IMR-90 (cell line): ENCODE measurements around the gene LDLRAD4. TPM values are rescaled to one million over a fixed set of nuclear protein-coding genes. Genes with fewer than 3 reads are reported as not detected.

Source experiments
- ATAC-seq: fragments of 200-7000 bp; cut with Tn5 transposase; 2 replicates; pipeline ENCODE4 v1.9.1; 2020; ENCODE audit warnings: low read depth, mild to moderate bottlenecking, moderate library complexity
- BruUV-seq: library from RNA; stranded (reverse); fragments of 400-500 nt; replicated peaks from 2 replicates; lab custom pipeline; 2021; lab: Mats Ljungman, UMichigan
- CTCF ChIA-PET: fragments of 300-600 bp; formaldehyde crosslinking; extraction: SDS; loops from one replicate; lab custom pipeline; 2021; ENCODE audit warnings: antibody characterized with exemption; lab: Yijun Ruan, JAX
- POLR2A ChIA-PET: fragments of 300-600 bp; sonication (Branson Sonifier 250); formaldehyde crosslinking; loops from one replicate; lab custom pipeline; 2022; ENCODE audit warnings: antibody characterized with exemption; ENCODE audit not compliant: unreplicated experiment; lab: Charles Lee
- DNase-seq: peaks from one replicate; pipeline ENCODE4 v3.0.0; 2013
- H2AFZ ChIP-seq: replicated peaks from 2 replicates; pipeline ENCODE3; 2013; ENCODE audit warnings: low read length, mild to moderate bottlenecking; ENCODE audit not compliant: poor library complexity
- H2AK5ac ChIP-seq: 2 replicates; pipeline ENCODE4 v1.6.1; 2013; ENCODE audit warnings: low read depth, low read length, inconsistent platforms
- H2AK9ac ChIP-seq: replicated peaks from 2 replicates; pipeline ENCODE3; 2013; ENCODE audit warnings: mild to moderate bottlenecking, low read depth, low read length, moderate library complexity; ENCODE audit not compliant: poor library complexity
- H2BK120ac ChIP-seq: 2 replicates; pipeline ENCODE4 v1.6.1; 2013; ENCODE audit warnings: low read depth, low read length, inconsistent platforms
- H2BK15ac ChIP-seq: 3 replicates; pipeline ENCODE4 v1.6.1; 2013; ENCODE audit warnings: low read depth, low read length, inconsistent platforms
- H2BK20ac ChIP-seq: 2 replicates; pipeline ENCODE4 v1.6.1; 2013; ENCODE audit warnings: low read depth, mild to moderate bottlenecking, inconsistent platforms, low read length, moderate library complexity
- H2BK5ac ChIP-seq: 2 replicates; pipeline ENCODE4 v1.6.1; 2013; ENCODE audit warnings: mild to moderate bottlenecking, low read depth, low read length, inconsistent platforms; ENCODE audit not compliant: poor library complexity, severe bottlenecking
- H3K14ac ChIP-seq: replicated peaks from 2 replicates; pipeline ENCODE4 v1.6.1; 2013; ENCODE audit warnings: low read depth, low read length, inconsistent platforms
- H3K18ac ChIP-seq: 2 replicates; pipeline ENCODE4 v1.6.1; 2013; ENCODE audit warnings: low read depth, low read length, control low read depth
- H3K23ac ChIP-seq: 2 replicates; pipeline ENCODE4 v1.6.1; 2013; ENCODE audit warnings: low read depth, low read length, inconsistent platforms
- H3K27ac ChIP-seq: 2 replicates; pipeline ENCODE4 v1.5.1; 2013; ENCODE audit warnings: mild to moderate bottlenecking, control low read depth, low read length; ENCODE audit not compliant: insufficient read depth
- H3K27me3 ChIP-seq: 2 replicates; pipeline ENCODE4 v1.6.1; 2013; ENCODE audit warnings: low read length; ENCODE audit not compliant: control insufficient read depth, insufficient read depth
- H3K36me3 ChIP-seq: 2 replicates; pipeline ENCODE4 v1.6.1; 2013; ENCODE audit warnings: low read length, mixed read lengths; ENCODE audit not compliant: control insufficient read depth, insufficient read depth
- H3K4ac ChIP-seq: 2 replicates; pipeline ENCODE4 v1.6.1; 2013; ENCODE audit warnings: low read depth, low read length, inconsistent platforms
- H3K4me1 ChIP-seq: 2 replicates; pipeline ENCODE4 v1.6.1; 2013; ENCODE audit warnings: low read length, mixed read lengths; ENCODE audit not compliant: control insufficient read depth, insufficient read depth
- H3K4me2 ChIP-seq: 2 replicates; pipeline ENCODE4 v1.6.1; 2013; ENCODE audit warnings: low read depth, mild to moderate bottlenecking, control low read depth, low read length, moderate library complexity
- H3K4me3 ChIP-seq: 2 replicates; pipeline ENCODE4 v1.5.1; 2013; ENCODE audit warnings: low read depth, mild to moderate bottlenecking, control low read depth, low read length, moderate library complexity; ENCODE audit not compliant: insufficient read depth
- H3K56ac ChIP-seq: 2 replicates; pipeline ENCODE4 v1.6.1; 2013; ENCODE audit warnings: low read length, inconsistent platforms; ENCODE audit not compliant: insufficient read depth; ENCODE audit errors: extremely low read depth
- H3K79me1 ChIP-seq, 2 experiments: 2 replicates each; pipeline ENCODE4 v1.6.1; 2013; ENCODE audit warnings: low read length in 2 of 2, inconsistent platforms in 1 of 2, low read depth in 1 of 2
- H3K9ac ChIP-seq: 2 replicates; pipeline ENCODE4 v1.6.1; 2013; ENCODE audit warnings: low read depth, low read length, control low read depth
- H3K9me1 ChIP-seq: 2 replicates; pipeline ENCODE4 v1.6.1; 2013; ENCODE audit warnings: low read length, inconsistent platforms; ENCODE audit not compliant: insufficient read depth
- H3K9me3 ChIP-seq: 2 replicates; pipeline ENCODE4 v1.6.1; 2013; ENCODE audit warnings: low read length; ENCODE audit not compliant: control insufficient read depth, insufficient read depth
- H4K20me1 ChIP-seq: 2 replicates; pipeline ENCODE4 v1.6.1; 2013; ENCODE audit warnings: low read length, inconsistent platforms; ENCODE audit not compliant: insufficient read depth
- H4K5ac ChIP-seq: 2 replicates; pipeline ENCODE4 v1.6.1; 2013; ENCODE audit warnings: mild to moderate bottlenecking, low read depth, low read length, control low read depth
- H4K8ac ChIP-seq, 2 experiments: 2 replicates each; pipeline ENCODE4 v1.6.1; 2013; ENCODE audit warnings: low read depth in 2 of 2, low read length in 2 of 2, control low read depth in 1 of 2, inconsistent platforms in 1 of 2
- H4K91ac ChIP-seq: 2 replicates; pipeline ENCODE4 v1.6.1; 2013; ENCODE audit warnings: low read depth, low read length, inconsistent platforms; ENCODE audit not compliant: insufficient read depth
- BHLHE40 ChIP-seq: fragments of 150-350 bp; IDR thresholded peaks from 2 replicates; pipeline ENCODE4 v1.6.1; 2016; ENCODE audit warnings: mild to moderate bottlenecking, low read depth, low read length
- CEBPB ChIP-seq: IDR thresholded peaks from 2 replicates; pipeline ENCODE4 v1.6.1; 2012; ENCODE audit warnings: low read depth, low read length, improper control_type of control experiment
- CHD1 ChIP-seq: IDR thresholded peaks from 2 replicates; pipeline ENCODE4 v1.6.1; 2012; ENCODE audit warnings: low read depth, low read length, improper control_type of control experiment
- FOS ChIP-seq: fragments of 150-350 bp; IDR thresholded peaks from 2 replicates; pipeline ENCODE4 v1.6.1; 2016; ENCODE audit warnings: low read depth, low read length
- MAFK ChIP-seq: IDR thresholded peaks from 2 replicates; pipeline ENCODE4 v1.6.1; 2012; ENCODE audit warnings: low read depth, low read length, improper control_type of control experiment
- MAZ ChIP-seq: IDR thresholded peaks from 2 replicates; pipeline ENCODE4 v1.6.1; 2012; ENCODE audit warnings: low read depth, mild to moderate bottlenecking, low read length, improper control_type of control experiment, moderate library complexity, borderline replicate concordance
- MXI1 ChIP-seq: IDR thresholded peaks from 2 replicates; pipeline ENCODE4 v1.6.1; 2012; ENCODE audit warnings: low read depth, mild to moderate bottlenecking, low read length, moderate library complexity, borderline replicate concordance
- NFE2L2 ChIP-seq: fragments of 150-350 bp; IDR thresholded peaks from 2 replicates; pipeline ENCODE4 v1.6.1; 2016; ENCODE audit warnings: low read depth, mild to moderate bottlenecking, low read length
- POLR2A ChIP-seq: IDR thresholded peaks from 2 replicates; pipeline ENCODE4 v1.6.1; 2012; ENCODE audit warnings: mild to moderate bottlenecking, low read depth, low read length
- RAD21 ChIP-seq: IDR thresholded peaks from 2 replicates; pipeline ENCODE4 v1.6.1; 2012; ENCODE audit warnings: low read length, improper control_type of control experiment
- RCOR1 ChIP-seq: IDR thresholded peaks from 2 replicates; pipeline ENCODE4 v1.6.1; 2012; ENCODE audit warnings: mild to moderate bottlenecking, low read length, improper control_type of control experiment; ENCODE audit not compliant: insufficient replicate concordance
- RFX5 ChIP-seq: IDR thresholded peaks from 2 replicates; pipeline ENCODE4 v1.8.0; 2012; ENCODE audit warnings: low read depth, mild to moderate bottlenecking, low read length, moderate library complexity
- SMC3 ChIP-seq: fragments of 150-350 bp; IDR thresholded peaks from 2 replicates; pipeline ENCODE4 v1.6.1; 2016; ENCODE audit warnings: low read depth, mild to moderate bottlenecking, antibody characterized with exemption, low read length, moderate library complexity
- WGBS, 2 experiments: methylation state at CpG; one replicate each; pipeline versions ENCODE4 v1.1.5 to v1.1.7; 2013; ENCODE audit warnings: missing lambda C conversion rate in 2 of 2; ENCODE audit not compliant: insufficient read length in 1 of 2; ENCODE audit errors: extremely low coverage in 2 of 2; 5-methylcytosine and 5-hydroxymethylcytosine counted together
- dilution Hi-C: fragments of 300-500 bp; cut with HindIII; formaldehyde crosslinking; loops from one replicate; pipeline ENCODE4 v1.14.3; 2018; ENCODE audit warnings: low sequenced_read_pairs; ENCODE audit not compliant: unreplicated experiment
- in situ Hi-C: fragments of 300-500 bp; cut with MboI; formaldehyde crosslinking; loops from 3 replicates; pipeline ENCODE4 v1.14.3; 2019; ENCODE audit warnings: low sequenced_read_pairs, inconsistent platforms, mixed read lengths
- intact Hi-C: fragments of 100-400 bp; cut with micrococcal nuclease; formaldehyde crosslinking; loops from 2 replicates; pipeline ENCODE4 v1.10.0; 2022
- polyA plus RNA-seq, 3 experiments: library from polyadenylated mRNA; depleted of rRNA; stranded (reverse); fragments of >200 nt; gene quantifications; 2 replicates each; pipeline ENCODE4 v1.2.3, GENCODE V29; 2012; ENCODE audit warnings: low replicate concordance in 1 of 3
- total RNA-seq: library from RNA; depleted of rRNA; stranded (reverse); fragments of >200 nt; gene quantifications from 2 replicates; pipeline ENCODE4 v1.2.3, GENCODE V29; 2012
- TF ChIP-seq, protein P1 (sequence below): fragments of 150-350 bp; IDR thresholded peaks from 2 replicates; pipeline ENCODE4 v1.6.1; 2017; ENCODE audit warnings: mild to moderate bottlenecking, antibody characterized with exemption, low read length, low read depth
- TF ChIP-seq, protein P2 (sequence below): conservative IDR thresholded peaks from 2 replicates; pipeline ENCODE4 v1.5.1; 2012; ENCODE audit warnings: mild to moderate bottlenecking, low read depth, low read length, improper control_type of control experiment
- TF ChIP-seq, protein P3 (sequence below): fragments of 150-350 bp; IDR thresholded peaks from 2 replicates; pipeline ENCODE4 v1.6.1; 2016; ENCODE audit warnings: low read depth, mild to moderate bottlenecking, low read length, moderate library complexity, borderline replicate concordance

LDLRAD4 gene
- total and polyA plus RNA-seq, 2 of the 4 experiments (the other 2 are of a cell fraction), result not detected

DNA sequence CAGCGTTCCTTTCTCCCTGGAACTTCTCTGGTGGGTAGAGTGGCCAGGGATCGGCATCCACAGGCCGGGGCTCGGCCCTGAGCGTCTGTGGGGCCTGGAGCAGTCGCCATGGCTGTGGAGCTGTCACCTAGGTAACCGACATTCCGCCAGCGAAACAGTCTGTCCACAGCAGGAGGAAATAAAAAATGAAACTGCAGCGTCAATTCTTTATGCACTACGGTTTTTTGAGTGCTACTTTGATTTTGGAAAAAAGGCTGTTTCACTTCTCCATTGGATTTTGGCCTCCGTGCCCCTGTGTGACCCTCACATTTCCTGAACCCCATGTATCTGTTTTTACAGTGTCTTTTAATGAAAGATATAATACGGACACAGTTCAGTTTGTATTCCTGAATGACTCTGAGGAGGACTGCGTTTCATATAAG is 163.4 kb downstream of the LDLRAD4 start:
- 17% methylated on average over 6 of the region's 14 CpGs; no CpG with 5 or more reads in 1 of the 2 experiments for WGBS, 2 experiments
- peak; percentile 21 for DNase-seq
- Histone ChIP-seq H3K4ac (no peak overlapping the region), H3K4me1 (no peaks in the 10 kb centered on the region), H3K9ac (no peak overlapping the region; the same call in 1 of the 2 replicates), H3K14ac (no peak overlapping the region), H3K27ac (no peak overlapping the region), H3K56ac (no peak overlapping the region), H2AK9ac (no peak overlapping the region), H3K79me1 (no peaks in the 10 kb centered on the region), H3K4me2 (peak overlapping the region; percentile 67), H3K27me3 (no peaks in the 10 kb centered on the region; the same call in 1 of the 2 replicates), H3K9me3 (no peaks in the 10 kb centered on the region), H4K5ac (no peak overlapping the region), H2BK120ac (no peak overlapping the region), H3K4me3 (no peak overlapping the region), H4K91ac (no peak overlapping the region), H2BK5ac (no peak overlapping the region), H4K8ac (no peak overlapping the region), H2AFZ (peak overlapping the region; percentile 57), H2BK15ac (no peak overlapping the region), H3K23ac (no peak overlapping the region), H2BK20ac (no peak overlapping the region), H3K36me3 (no peaks in the 10 kb centered on the region), H2AK5ac (no peak overlapping the region), H3K9me1 (no peaks in the 10 kb centered on the region), H3K18ac (no peak overlapping the region), H4K20me1 (no peaks in the 10 kb centered on the region)
- in situ Hi-C loops, result no loop called here
- intact Hi-C loops, result no loop called here
- ATAC-seq, result peak; percentile 81
- POLR2A ChIA-PET, result no interaction called here
- dilution Hi-C loops, result no loop called here
- TF ChIP-seq RAD21 (no peak), BHLHE40 (no peak), MAFK (no peak), FOS (no peak), RFX5 (no peak), CHD1 (no peak), RCOR1 (no peak), MXI1 (no peak), POLR2A (no peak), MAZ (no peak), CEBPB (no peak), NFE2L2 (no peak), SMC3 (no peak)
- TF ChIP-seq, protein P1, sequence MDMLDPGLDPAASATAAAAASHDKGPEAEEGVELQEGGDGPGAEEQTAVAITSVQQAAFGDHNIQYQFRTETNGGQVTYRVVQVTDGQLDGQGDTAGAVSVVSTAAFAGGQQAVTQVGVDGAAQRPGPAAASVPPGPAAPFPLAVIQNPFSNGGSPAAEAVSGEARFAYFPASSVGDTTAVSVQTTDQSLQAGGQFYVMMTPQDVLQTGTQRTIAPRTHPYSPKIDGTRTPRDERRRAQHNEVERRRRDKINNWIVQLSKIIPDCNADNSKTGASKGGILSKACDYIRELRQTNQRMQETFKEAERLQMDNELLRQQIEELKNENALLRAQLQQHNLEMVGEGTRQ, result no peak
- TF ChIP-seq, protein P2, sequence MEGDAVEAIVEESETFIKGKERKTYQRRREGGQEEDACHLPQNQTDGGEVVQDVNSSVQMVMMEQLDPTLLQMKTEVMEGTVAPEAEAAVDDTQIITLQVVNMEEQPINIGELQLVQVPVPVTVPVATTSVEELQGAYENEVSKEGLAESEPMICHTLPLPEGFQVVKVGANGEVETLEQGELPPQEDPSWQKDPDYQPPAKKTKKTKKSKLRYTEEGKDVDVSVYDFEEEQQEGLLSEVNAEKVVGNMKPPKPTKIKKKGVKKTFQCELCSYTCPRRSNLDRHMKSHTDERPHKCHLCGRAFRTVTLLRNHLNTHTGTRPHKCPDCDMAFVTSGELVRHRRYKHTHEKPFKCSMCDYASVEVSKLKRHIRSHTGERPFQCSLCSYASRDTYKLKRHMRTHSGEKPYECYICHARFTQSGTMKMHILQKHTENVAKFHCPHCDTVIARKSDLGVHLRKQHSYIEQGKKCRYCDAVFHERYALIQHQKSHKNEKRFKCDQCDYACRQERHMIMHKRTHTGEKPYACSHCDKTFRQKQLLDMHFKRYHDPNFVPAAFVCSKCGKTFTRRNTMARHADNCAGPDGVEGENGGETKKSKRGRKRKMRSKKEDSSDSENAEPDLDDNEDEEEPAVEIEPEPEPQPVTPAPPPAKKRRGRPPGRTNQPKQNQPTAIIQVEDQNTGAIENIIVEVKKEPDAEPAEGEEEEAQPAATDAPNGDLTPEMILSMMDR, result no peak
- TF ChIP-seq, protein P3, sequence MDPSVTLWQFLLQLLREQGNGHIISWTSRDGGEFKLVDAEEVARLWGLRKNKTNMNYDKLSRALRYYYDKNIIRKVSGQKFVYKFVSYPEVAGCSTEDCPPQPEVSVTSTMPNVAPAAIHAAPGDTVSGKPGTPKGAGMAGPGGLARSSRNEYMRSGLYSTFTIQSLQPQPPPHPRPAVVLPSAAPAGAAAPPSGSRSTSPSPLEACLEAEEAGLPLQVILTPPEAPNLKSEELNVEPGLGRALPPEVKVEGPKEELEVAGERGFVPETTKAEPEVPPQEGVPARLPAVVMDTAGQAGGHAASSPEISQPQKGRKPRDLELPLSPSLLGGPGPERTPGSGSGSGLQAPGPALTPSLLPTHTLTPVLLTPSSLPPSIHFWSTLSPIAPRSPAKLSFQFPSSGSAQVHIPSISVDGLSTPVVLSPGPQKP, result no peak
- CTCF ChIA-PET, result no interaction called here
- BruUV-seq, result no TSS peak
